ENCODE results near the gene ZNF599. TPM values are rescaled to one million over a fixed set of nuclear protein-coding genes. Genes with fewer than 3 reads are reported as not detected.
A peak's percentile ranks its signal among the peaks of the same experiment; 100 is the strongest.

Gene ZNF599
- total RNA-seq, 1 experiment from 2014 or later: 6.2 TPM

DNA sequence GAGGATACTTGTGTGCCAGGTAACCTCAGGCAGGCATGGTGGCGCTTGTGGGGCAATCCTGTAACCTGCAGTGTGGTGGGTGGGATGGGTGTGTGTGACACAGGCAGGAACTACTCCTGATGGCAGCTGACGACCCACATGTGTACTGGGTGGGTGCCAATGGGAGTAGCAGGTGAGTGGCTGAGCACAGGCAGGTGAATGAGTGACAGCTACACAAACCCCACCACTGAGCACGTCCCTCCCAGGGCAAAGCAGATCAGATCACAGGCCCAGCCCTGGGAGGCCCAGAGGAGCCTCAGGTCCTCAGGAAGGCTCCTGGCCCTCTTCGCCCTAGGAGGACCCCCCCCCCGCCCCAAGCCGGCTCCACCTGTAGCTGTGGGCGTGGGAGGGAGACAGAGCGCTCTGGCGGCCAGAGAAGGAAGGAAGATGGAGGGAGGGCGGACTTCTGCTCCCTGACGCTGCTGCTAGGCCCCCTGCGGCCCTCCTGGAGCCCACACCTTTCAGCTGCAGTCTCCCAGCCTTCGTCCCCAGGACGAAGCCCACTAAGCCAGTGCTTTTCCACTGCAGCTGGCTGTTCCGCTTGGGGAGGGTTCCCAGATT is 40.3 kb downstream of the ZNF599 start:
- intact Hi-C loops (cut with micrococcal nuclease; ENCODE audit: unreplicated experiment): no loop called here
- H3K27me3 Mint-ChIP-seq (ENCODE audit: unreplicated experiment): peaks cover 17% of the 10 kb centered on the region
- H3K4me1 Mint-ChIP-seq (ENCODE audit: low read depth, unreplicated experiment): peaks cover 10% of the 10 kb centered on the region
- peaks cover 7% of the 10 kb centered on the region for H3K9me3 Mint-ChIP-seq (ENCODE audit: low read depth, unreplicated experiment)
- peaks cover 22% of the 10 kb centered on the region for H3K36me3 Mint-ChIP-seq (ENCODE audit: insufficient read depth, unreplicated experiment)
- CTCF ChIA-PET: interaction anchor here (0.7 kb wide), 2 partner anchors 251 to 1435 kb away, joined by 3 to 5 read pairs; partner anchors contain the start of gene WTIP
- no peak for DNase-seq
- H3K27ac Mint-ChIP-seq (ENCODE audit: unreplicated experiment): no peak overlapping the region
- BruUV-seq (replicated peaks): no TSS peak
- H3K4me3 Mint-ChIP-seq (ENCODE audit: low read depth, unreplicated experiment): peak overlapping the region; percentile 90
- no peak for TF ChIP-seq CTCF (IDR thresholded peaks at IDR 0.05; ENCODE audit: unreplicated experiment)

DNA sequence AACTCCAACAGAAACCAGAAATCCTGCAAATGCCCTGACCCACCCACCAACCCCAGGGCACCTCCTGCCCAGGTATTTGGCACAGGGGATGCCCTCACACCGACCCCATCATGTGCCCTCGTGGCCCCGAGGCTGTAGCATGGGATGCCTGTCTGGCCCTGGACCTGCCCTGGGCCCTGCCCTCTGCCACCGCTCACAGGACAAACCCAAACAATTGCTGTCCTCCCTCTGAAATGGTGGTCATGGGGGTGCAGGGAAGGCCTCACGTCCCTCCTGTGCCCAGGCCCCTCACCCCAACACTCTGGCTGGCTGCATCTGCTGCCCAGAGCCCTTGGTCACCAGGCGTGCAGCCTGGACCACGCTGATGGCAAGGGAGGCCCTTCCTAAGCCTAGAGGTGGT is 41.1 kb downstream of the ZNF599 start:
- H3K27ac Mint-ChIP-seq (ENCODE audit: unreplicated experiment): no peak overlapping the region
- H3K9me3 Mint-ChIP-seq (ENCODE audit: low read depth, unreplicated experiment): peaks cover 7% of the 10 kb centered on the region
- no peak overlapping the region for H3K4me3 Mint-ChIP-seq (ENCODE audit: low read depth, unreplicated experiment)
- CTCF ChIA-PET: no interaction called here
- H3K27me3 Mint-ChIP-seq (ENCODE audit: unreplicated experiment): peaks cover 24% of the 10 kb centered on the region
- peaks cover 22% of the 10 kb centered on the region for H3K36me3 Mint-ChIP-seq (ENCODE audit: insufficient read depth, unreplicated experiment)
- no peak for TF ChIP-seq CTCF (IDR thresholded peaks at IDR 0.05; ENCODE audit: unreplicated experiment)
- DNase-seq: no peak
- H3K4me1 Mint-ChIP-seq (ENCODE audit: low read depth, unreplicated experiment): peaks cover 10% of the 10 kb centered on the region
- intact Hi-C loops (cut with micrococcal nuclease; ENCODE audit: unreplicated experiment): no loop called here
- BruUV-seq (replicated peaks): no TSS peak

GRCh38 chr19:34731019-34731829 is 41.8 kb downstream of the ZNF599 start:
- H3K4me3 Mint-ChIP-seq (ENCODE audit: low read depth, unreplicated experiment): no peak overlapping the region
- no TSS peak for BruUV-seq (replicated peaks)
- no peak for TF ChIP-seq CTCF (IDR thresholded peaks at IDR 0.05; ENCODE audit: unreplicated experiment)
- CTCF ChIA-PET: no interaction called here
- H3K27me3 Mint-ChIP-seq (ENCODE audit: unreplicated experiment): peaks cover 32% of the 10 kb centered on the region
- H3K27ac Mint-ChIP-seq (ENCODE audit: unreplicated experiment): no peak overlapping the region
- peaks cover 10% of the 10 kb centered on the region for H3K4me1 Mint-ChIP-seq (ENCODE audit: low read depth, unreplicated experiment)
- intact Hi-C loops (cut with micrococcal nuclease; ENCODE audit: unreplicated experiment): no loop called here
- peaks cover 7% of the 10 kb centered on the region for H3K9me3 Mint-ChIP-seq (ENCODE audit: low read depth, unreplicated experiment)
- DNase-seq: no peak
- H3K36me3 Mint-ChIP-seq (ENCODE audit: insufficient read depth, unreplicated experiment): peaks cover 22% of the 10 kb centered on the region

DNA sequence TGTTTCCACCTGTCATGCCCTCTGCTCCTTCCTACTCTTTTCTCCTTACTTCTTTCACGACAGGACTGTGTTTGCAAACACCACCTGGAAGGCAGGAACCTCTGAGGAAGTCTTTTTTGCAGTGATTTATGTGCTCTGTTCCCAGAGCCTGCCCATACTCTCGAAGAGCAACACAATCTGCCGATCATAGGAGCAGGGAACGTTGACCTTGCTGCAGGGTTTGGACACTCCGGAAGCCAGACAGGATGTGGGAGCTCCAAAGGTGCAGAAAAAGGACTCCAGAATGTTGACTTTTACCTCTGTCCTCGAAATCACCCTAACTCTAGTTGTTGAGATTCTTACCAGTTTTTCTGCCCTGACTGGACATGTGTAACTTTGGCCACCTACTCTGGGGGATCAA is 47.6 kb downstream of the ZNF599 start:
- Mint-ChIP-seq H3K27me3 (ENCODE audit: unreplicated experiment) (peaks cover 88% of the 10 kb centered on the region), H3K9me3 (ENCODE audit: low read depth, unreplicated experiment) (peaks cover 2% of the 10 kb centered on the region), H3K4me1 (ENCODE audit: low read depth, unreplicated experiment) (no peaks in the 10 kb centered on the region), H3K36me3 (ENCODE audit: insufficient read depth, unreplicated experiment) (no peaks in the 10 kb centered on the region), H3K4me3 (ENCODE audit: low read depth, unreplicated experiment) (no peak overlapping the region), H3K27ac (ENCODE audit: unreplicated experiment) (no peak overlapping the region)
- DNase-seq: no peak
- intact Hi-C loops (cut with micrococcal nuclease; ENCODE audit: unreplicated experiment): no loop called here
- CTCF ChIA-PET: no interaction called here
- BruUV-seq (replicated peaks): no TSS peak
- no peak for TF ChIP-seq CTCF (IDR thresholded peaks at IDR 0.05; ENCODE audit: unreplicated experiment)
